SK-N-SH (cell line): ENCODE results near the gene ZNF608.

ENCODE experiments used
- CHD2 ChIP-seq: fragments of 150-350 bp; IDR thresholded peaks from 2 replicates; pipeline ENCODE4 v1.6.1; 2018; ENCODE audit warnings: low read length; ENCODE audit not compliant: partially characterized antibody
- EZH2phosphoT487 ChIP-seq: fragments of 200-600 bp; sonication (generic); IDR thresholded peaks from 2 replicates; pipeline ENCODE4 v1.6.1; 2017; ENCODE audit warnings: low read depth, mixed run types, mild to moderate bottlenecking, antibody characterized with exemption, moderate library complexity, borderline replicate concordance
- FOSL2 ChIP-seq: IDR thresholded peaks from 2 replicates; pipeline ENCODE4 v1.4.0; 2012; ENCODE audit warnings: low read depth, mild to moderate bottlenecking, moderate library complexity, borderline replicate concordance
- FOXM1 ChIP-seq: IDR thresholded peaks from 2 replicates; pipeline ENCODE4 v1.4.0; 2012; ENCODE audit warnings: low read depth, mild to moderate bottlenecking
- PBX3 ChIP-seq: IDR thresholded peaks from 2 replicates; pipeline ENCODE4; 2012
- POLR2AphosphoS5 ChIP-seq: IDR thresholded peaks from 2 replicates; pipeline ENCODE4 v1.6.1; 2012; ENCODE audit warnings: low read depth, low read length
- TF ChIP-seq, protein P1 (sequence below): fragments of 200-600 bp; sonication (generic); IDR thresholded peaks from 2 replicates; pipeline ENCODE4 v1.6.1; 2017; ENCODE audit warnings: antibody characterized with exemption, mild to moderate bottlenecking, moderate library complexity

DNA sequence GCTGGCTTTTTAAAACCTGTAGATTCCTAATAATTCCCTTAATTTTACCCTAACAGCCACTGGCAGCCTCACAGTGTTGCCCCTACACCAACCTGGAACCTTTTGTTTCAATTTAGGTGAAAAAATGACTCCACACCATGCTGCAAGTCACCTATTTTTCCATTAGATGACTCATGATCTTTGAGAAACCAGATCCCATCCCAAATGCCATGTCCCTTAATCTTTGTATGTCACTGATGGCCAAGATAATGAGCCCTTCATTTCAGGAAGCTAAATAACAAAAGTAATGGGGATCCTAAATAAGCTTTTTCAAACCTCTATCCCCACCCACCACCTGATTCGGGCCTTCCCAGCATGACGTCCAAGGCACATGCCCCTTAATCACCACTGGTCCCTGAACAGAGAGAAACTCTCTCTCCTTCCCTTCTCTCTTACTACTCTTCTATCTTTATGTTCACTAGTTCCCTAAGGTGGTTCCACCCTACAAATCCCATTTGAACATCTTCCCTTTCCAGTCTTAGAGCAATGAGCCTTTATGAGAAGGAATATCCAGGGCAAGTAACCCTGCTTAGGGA is 33.6 kb downstream of the ZNF608 start:
- TF ChIP-seq, protein P1, sequence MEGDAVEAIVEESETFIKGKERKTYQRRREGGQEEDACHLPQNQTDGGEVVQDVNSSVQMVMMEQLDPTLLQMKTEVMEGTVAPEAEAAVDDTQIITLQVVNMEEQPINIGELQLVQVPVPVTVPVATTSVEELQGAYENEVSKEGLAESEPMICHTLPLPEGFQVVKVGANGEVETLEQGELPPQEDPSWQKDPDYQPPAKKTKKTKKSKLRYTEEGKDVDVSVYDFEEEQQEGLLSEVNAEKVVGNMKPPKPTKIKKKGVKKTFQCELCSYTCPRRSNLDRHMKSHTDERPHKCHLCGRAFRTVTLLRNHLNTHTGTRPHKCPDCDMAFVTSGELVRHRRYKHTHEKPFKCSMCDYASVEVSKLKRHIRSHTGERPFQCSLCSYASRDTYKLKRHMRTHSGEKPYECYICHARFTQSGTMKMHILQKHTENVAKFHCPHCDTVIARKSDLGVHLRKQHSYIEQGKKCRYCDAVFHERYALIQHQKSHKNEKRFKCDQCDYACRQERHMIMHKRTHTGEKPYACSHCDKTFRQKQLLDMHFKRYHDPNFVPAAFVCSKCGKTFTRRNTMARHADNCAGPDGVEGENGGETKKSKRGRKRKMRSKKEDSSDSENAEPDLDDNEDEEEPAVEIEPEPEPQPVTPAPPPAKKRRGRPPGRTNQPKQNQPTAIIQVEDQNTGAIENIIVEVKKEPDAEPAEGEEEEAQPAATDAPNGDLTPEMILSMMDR = no peak
- no peak for TF ChIP-seq CHD2
- no peak for TF ChIP-seq PBX3
- 0 out of 2 replicates have a peak, but pooled peaks have one; percentile 19 for TF ChIP-seq FOSL2
- no peak for TF ChIP-seq EZH2phosphoT487
- TF ChIP-seq POLR2AphosphoS5 = no peak
- no peak for TF ChIP-seq FOXM1
